ENCODE results near the gene MCRIP1.

- no peak for TF ChIP-seq CTCF (IDR thresholded peaks at IDR 0.05; ENCODE audit: low read length)
- no peak for TF ChIP-seq EZH2 (IDR thresholded peaks at IDR 0.05; ENCODE audit: borderline replicate concordance, low read length)
These were observed 19.8 kb downstream of the MCRIP1 start for GRCh38 chr17:81813371-81813684.

Measured in OCI-LY1 (cell line).